GM12878 (cell line): ENCODE data around the gene IRF7. TPM values are rescaled to one million over a fixed set of nuclear protein-coding genes. Genes with fewer than 3 reads are reported as not detected.

ENCODE experiments used
- ATAC-seq: fragments of 200-7000 bp; cut with Tn5 transposase; 3 replicates; pipeline ENCODE4 v1.9.1; 2020; ENCODE audit warnings: mild to moderate bottlenecking, moderate library complexity
- BruUV-seq: library from RNA; stranded (reverse); fragments of 400-500 nt; replicated peaks from 2 replicates; lab custom pipeline; 2021; lab: Mats Ljungman, UMichigan
- CTCF ChIA-PET: fragments of 300-600 bp; sonication (Branson Sonifier 250); formaldehyde crosslinking; extraction: SDS; loops from one replicate; lab custom pipeline; 2021; ENCODE audit warnings: inconsistent platforms; lab: Yijun Ruan, JAX
- POLR2A ChIA-PET: fragments of 350-600 bp; formaldehyde crosslinking; extraction: SDS; loops from one replicate; lab custom pipeline; 2021; ENCODE audit warnings: inconsistent platforms; lab: Charles Lee
- RAD21 ChIA-PET: fragments of 300-600 bp; sonication (Branson Sonifier 250); formaldehyde crosslinking; loops from one replicate; lab custom pipeline; 2023; ENCODE audit warnings: antibody characterized with exemption; ENCODE audit not compliant: unreplicated experiment; lab: Charles Lee
- SMC1A ChIA-PET: fragments of 300-600 bp; sonication (Branson Sonifier 250); formaldehyde crosslinking; loops from one replicate; lab custom pipeline; 2023; ENCODE audit not compliant: unreplicated experiment, uncharacterized antibody; lab: Charles Lee
- DNase-seq: peaks from one replicate; pipeline ENCODE4 v3.0.0-alpha.2; 2011; ENCODE audit warnings: low read depth, low spot score
- FAIRE-seq: peaks from 3 replicates; lab custom pipeline; 2011; peaks lifted over from hg19 to GRCh38; lab: Jason Lieb, UNC
- H2AFZ ChIP-seq: 2 replicates; pipeline ENCODE4 v1.6.0; 2011; ENCODE audit warnings: low read depth, low read length, control low read depth; ENCODE audit not compliant: control insufficient read depth
- H3K27ac ChIP-seq: 2 replicates; pipeline ENCODE4 v1.5.1; 2011; ENCODE audit warnings: control low read depth; ENCODE audit not compliant: control insufficient read depth, insufficient read depth
- H3K27me3 ChIP-seq, 2 experiments: replicated peaks in 1 of 2; 2 replicates each; pipeline versions ENCODE4 v1.6.0 to v1.6.1; 2011; ENCODE audit warnings: low read length in 1 of 2; ENCODE audit not compliant: control insufficient read depth in 2 of 2, insufficient read depth in 2 of 2
- H3K36me3 ChIP-seq, 2 experiments: 2 replicates each; pipeline ENCODE4 v1.5.1; 2011; ENCODE audit warnings: low read length in 1 of 2; ENCODE audit not compliant: control insufficient read depth in 2 of 2, insufficient read depth in 2 of 2
- H3K4me1 ChIP-seq: 2 replicates; pipeline ENCODE4 v1.6.1; 2011; ENCODE audit warnings: mild to moderate bottlenecking, low read length, moderate library complexity, mixed read lengths; ENCODE audit not compliant: control insufficient read depth, insufficient read depth
- H3K4me2 ChIP-seq: 2 replicates; pipeline ENCODE4 v1.6.0; 2011; ENCODE audit warnings: control low read depth; ENCODE audit not compliant: control insufficient read depth, insufficient read depth
- H3K4me3 ChIP-seq: fragments of 200-600 bp; sonication (generic); 2 replicates; pipeline ENCODE4 v1.5.1; 2016
- H3K79me2 ChIP-seq: 2 replicates; pipeline ENCODE4 v1.6.0; 2011; ENCODE audit warnings: low read length; ENCODE audit not compliant: control insufficient read depth, insufficient read depth
- H3K9ac ChIP-seq: 2 replicates; pipeline ENCODE4 v1.8.0; 2011; ENCODE audit warnings: low read length, control low read depth, mixed read lengths; ENCODE audit not compliant: control insufficient read depth, insufficient read depth
- H3K9me3 ChIP-seq: replicated peaks from 3 replicates; pipeline ENCODE4 v1.5.1; 2011; ENCODE audit warnings: mild to moderate bottlenecking, low read length; ENCODE audit not compliant: control insufficient read depth, insufficient read depth
- H4K20me1 ChIP-seq: 2 replicates; pipeline ENCODE4 v1.6.0; 2011; ENCODE audit not compliant: control insufficient read depth, insufficient read depth
- E2F4 ChIP-seq: IDR thresholded peaks from 2 replicates; pipeline ENCODE4 v1.6.1; 2012; ENCODE audit warnings: low read depth, low read length, improper control_type of control experiment
- ETV6 ChIP-seq, 2 experiments: fragments of 450-650 bp in 1 of 2; IDR thresholded peaks in 1 of 2; conservative IDR thresholded peaks in 1 of 2; 2 replicates each; pipeline ENCODE4 v1.6.1; 2014; ENCODE audit warnings: antibody characterized with exemption in 1 of 2, borderline replicate concordance in 1 of 2, low read depth in 1 of 2, mild to moderate bottlenecking in 1 of 2, moderate library complexity in 1 of 2
- FOS ChIP-seq: IDR thresholded peaks from 3 replicates; pipeline ENCODE4 v1.6.1; 2011; ENCODE audit warnings: borderline replicate concordance; ENCODE audit not compliant: insufficient read length; ENCODE audit errors: extremely low read depth
- FOXM1 ChIP-seq: IDR thresholded peaks from 2 replicates; pipeline ENCODE4 v1.6.1; 2012; ENCODE audit warnings: low read depth, mild to moderate bottlenecking, inconsistent platforms, low read length, moderate library complexity
- IRF3 ChIP-seq: fragments of 450-650 bp; IDR thresholded peaks from 2 replicates; pipeline ENCODE4 v1.6.1; 2014; ENCODE audit warnings: mild to moderate bottlenecking
- NBN ChIP-seq: fragments of 450-650 bp; IDR thresholded peaks from 2 replicates; pipeline ENCODE4 v1.6.1; 2016
- PAX5 ChIP-seq: IDR thresholded peaks from 2 replicates; pipeline ENCODE4 v1.6.1; 2011; ENCODE audit warnings: low read depth, low read length, borderline replicate concordance
- REST ChIP-seq: IDR thresholded peaks from 2 replicates; pipeline ENCODE4 v1.6.1; 2012; ENCODE audit warnings: mild to moderate bottlenecking, low read depth, low read length
- YY1 ChIP-seq: IDR thresholded peaks from 2 replicates; pipeline ENCODE4 v1.6.1; 2011; ENCODE audit warnings: low read depth, mild to moderate bottlenecking, low read length
- ZBTB33 ChIP-seq: fragments of 450-650 bp; IDR thresholded peaks from 2 replicates; pipeline ENCODE4 v1.6.1; 2017; ENCODE audit warnings: mild to moderate bottlenecking
- WGBS: methylation state at CpG from one replicate; pipeline ENCODE4 v1.1.6; 2016; ENCODE audit warnings: low lambda C conversion rate; ENCODE audit not compliant: insufficient replicate concordance, insufficient coverage; ENCODE audit errors: missing lambda C conversion rate; 5-methylcytosine and 5-hydroxymethylcytosine counted together
- in situ Hi-C: fragments of 300-500 bp; cut with MboI; formaldehyde crosslinking; loops from 9 replicates; pipeline ENCODE4 v1.14.3; 2018; ENCODE audit warnings: mixed read lengths
- intact Hi-C: fragments of 100-400 bp; cut with micrococcal nuclease; formaldehyde crosslinking; loops from one replicate; pipeline ENCODE4 v1.14.2; 2022; ENCODE audit not compliant: unreplicated experiment
- polyA plus RNA-seq, 11 experiments: library from polyadenylated mRNA; depleted of rRNA in 4 of 11; unstranded in 6 of 11; stranded (reverse) in 5 of 11; fragments of >200 nt; fragmentation: Nextera tagmentation in 4 of 11; fragmentation: Illumina TruSeq in 1 of 11; extraction: Ambion mirVana in 4 of 11; extraction: Trizol in 1 of 11; gene quantifications; 1 replicate in 1 of 11; 2 replicates in 10 of 11; pipeline versions ENCODE4 v1.2.1 to v1.2.3, GENCODE V29; 2011 to 2016; ENCODE audit warnings: inconsistent platforms in 2 of 11, missing spikeins in 2 of 11, low read depth in 1 of 11
- total RNA-seq, 4 experiments: library from RNA; depleted of rRNA in 3 of 4; stranded (reverse); fragments of >200 nt in 3 of 4; fragmentation: Illumina TruSeq in 1 of 4; extraction: Trizol in 1 of 4; gene quantifications; 2 replicates each; pipeline versions ENCODE4 v1.2.1 to v1.2.3, GENCODE V29; 2013 to 2021

Gene IRF7
- total and polyA plus RNA-seq, 10 of the 15 experiments (the other 5 are each of a cell fraction or from before 2014, with no cell fraction given), result 4.4 to 141 (median 67.6) TPM

DNA sequence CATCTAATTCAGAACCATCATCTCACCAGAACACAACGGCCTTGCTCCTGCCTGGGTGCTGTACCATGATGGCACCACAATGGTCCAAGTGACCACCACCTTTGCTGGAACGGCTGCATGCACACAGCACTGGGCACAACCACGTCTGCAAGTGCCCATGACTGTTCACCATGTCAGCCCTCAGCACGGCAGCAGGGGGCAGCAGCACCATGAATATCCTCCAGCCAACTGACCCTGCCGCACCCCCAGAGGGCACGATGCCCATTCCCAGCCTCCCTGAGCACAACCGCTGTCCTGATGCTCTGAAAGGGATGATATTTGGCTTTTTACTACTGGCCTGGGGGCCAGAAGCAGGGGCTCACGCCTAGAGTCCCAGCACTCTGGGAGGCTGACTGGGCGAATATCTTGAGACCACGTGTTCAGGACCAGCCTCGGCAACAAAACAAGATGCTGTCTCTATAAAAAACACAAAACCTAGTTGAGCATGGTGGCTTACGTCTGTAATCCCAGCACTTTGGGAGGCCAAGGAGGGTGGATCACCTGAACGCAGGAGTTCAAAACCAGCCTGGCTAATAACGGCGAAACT is 47.0 kb upstream of the IRF7 start (continued):
- TF ChIP-seq YY1, result peak; percentile 62
- TF ChIP-seq E2F4, result no peak
- TF ChIP-seq IRF3, result 0 out of 2 replicates have a peak, but pooled peaks have one; percentile 28
- TF ChIP-seq FOS, result no peak

DNA sequence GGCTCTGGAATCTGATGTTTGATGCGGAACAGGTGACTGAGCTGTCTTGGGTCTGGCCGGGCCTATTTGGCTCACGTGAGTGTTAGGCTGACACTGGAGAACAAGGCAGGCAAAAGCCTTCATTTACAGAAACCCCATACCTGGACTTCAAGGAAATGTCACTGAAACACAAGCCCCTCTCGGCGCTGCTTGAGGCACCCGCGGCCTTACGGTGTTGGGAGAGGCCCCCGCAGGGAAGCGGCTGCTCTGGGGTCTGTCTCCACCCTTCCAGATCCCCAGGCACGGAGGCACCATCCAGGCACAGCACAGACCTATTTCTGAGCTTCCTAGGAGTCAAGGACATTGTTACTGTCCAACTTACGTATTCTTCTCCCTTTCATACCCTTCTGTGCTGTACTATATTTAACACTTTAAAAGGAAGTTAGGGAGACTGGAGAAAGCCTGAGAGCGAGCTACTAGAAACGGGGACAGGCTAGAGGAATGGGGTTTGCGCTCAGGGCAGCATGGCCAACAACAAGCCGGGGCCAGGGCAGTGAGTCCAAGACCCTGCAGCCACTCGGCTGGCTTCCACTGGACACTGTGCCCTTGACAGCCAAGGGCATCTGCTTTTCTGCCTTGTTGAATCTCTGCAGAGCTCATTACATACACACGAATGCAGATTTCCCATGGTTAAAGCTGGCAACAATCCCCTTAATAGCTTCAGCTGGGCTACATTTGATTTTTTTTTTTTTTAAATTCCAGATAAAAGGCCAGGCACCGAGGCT is 45.1 kb upstream of the IRF7 start:
- BruUV-seq, result no TSS peak
- no peaks in the 10 kb centered on the region for H4K20me1 ChIP-seq
- H3K36me3 ChIP-seq, result peaks cover 9 to 19% of the 10 kb centered on the region in 2 experiments; a peak in 3 of 4 replicates
- DNase-seq, result no peak
- intact Hi-C loops, result no loop called here
- no peak for ATAC-seq
- ChIA-PET POLR2A (interaction anchor here (0.5 to 1.1 kb wide), 4 partner anchors 9 to 117 kb away, joined by 3 to 4 read pairs (median 3); no protein-coding TSS in a partner anchor), RAD21 (interaction anchor here (0.9 to 3.1 kb wide), 3 partner anchors 52 to 65 kb away, joined by 3 to 15 read pairs (median 10); no protein-coding TSS in a partner anchor), SMC1A (interaction anchor here (1.0 to 1.9 kb wide), 3 partner anchors 31 to 65 kb away, joined by 3 to 8 read pairs (median 3); no protein-coding TSS in a partner anchor), CTCF (interaction anchor here (0.7 to 9.5 kb wide), 4 partner anchors 13 to 87 kb away, joined by 4 to 91 read pairs (median 4); no protein-coding TSS in a partner anchor)
- 96% methylated on average over 19 of the region's 19 CpGs for WGBS
- H3K4me2 ChIP-seq, result no peak overlapping the region
- in situ Hi-C loops, result loop anchor here (10.0 kb wide), 1 partner anchor 64 kb away; no protein-coding TSS in a partner anchor
- H3K4me1 ChIP-seq, result peaks cover 13% of the 10 kb centered on the region
- H3K4me3 ChIP-seq, result no peak overlapping the region
- H3K9me3 ChIP-seq, result no peaks in the 10 kb centered on the region
- H3K79me2 ChIP-seq, result no peaks in the 10 kb centered on the region
- no peak for FAIRE-seq
- no peak overlapping the region for H2AFZ ChIP-seq
- H3K9ac ChIP-seq, result no peak overlapping the region
- no peak overlapping the region for H3K27ac ChIP-seq
- H3K27me3 ChIP-seq, result no peaks in the 10 kb centered on the region
- TF ChIP-seq FOXM1 (no peak), NBN (no peak), ZBTB33 (no peak), E2F4 (no peak), REST (no peak), ETV6 (conservative IDR thresholded peaks at IDR 0.05 in 1 of 2, IDR thresholded peaks at IDR 0.05 in 1 of 2; ENCODE audit: borderline replicate concordance in 1 of 2, low read depth in 1 of 2) (no peak), PAX5 (no peak)
